Transverse colon (tissue), 4 donors: ENCODE measurements around the gene FBXL19. TPM values are rescaled to one million over a fixed set of nuclear protein-coding genes. Genes with fewer than 3 reads are reported as not detected.
A peak's percentile ranks its signal among the peaks of the same experiment; 100 is the strongest.

Experiments used
- DNase-seq: peaks from one replicate; pipeline ENCODE4 v3.0.0-alpha.2; 2019
- H3K27ac ChIP-seq, 4 donors: fragments of 200-600 bp; sonication (generic); 2 replicates each; pipeline ENCODE4 v1.5.1; 2016 to 2018; ENCODE audit warnings: inconsistent platforms in 4 of 4
- H3K27me3 ChIP-seq: fragments of 200-600 bp; sonication (generic); 2 replicates; pipeline ENCODE4 v1.5.1; 2017; ENCODE audit warnings: inconsistent platforms
- H3K36me3 ChIP-seq, 4 donors: fragments of 200-600 bp; sonication (generic); 2 replicates each; pipeline ENCODE4 v1.5.1; 2017 to 2019; ENCODE audit warnings: inconsistent platforms in 4 of 4
- H3K4me1 ChIP-seq, 4 donors: fragments of 200-600 bp; sonication (generic); 2 replicates each; pipeline ENCODE4 v1.5.1; 2017 to 2020; ENCODE audit warnings: inconsistent platforms in 4 of 4
- H3K4me3 ChIP-seq, 4 donors: fragments of 200-600 bp; sonication (generic); 1 replicate in 1 of 4; 2 replicates in 3 of 4; pipeline versions ENCODE4 v1.5.1 to v1.6.1; 2017 to 2019; ENCODE audit warnings: inconsistent platforms in 4 of 4
- H3K9me3 ChIP-seq, 2 donors: fragments of 200-600 bp; sonication (generic); 2 replicates each; pipeline ENCODE4 v1.5.1; 2017 to 2019; ENCODE audit warnings: inconsistent platforms in 2 of 2
- EP300 ChIP-seq: sonication (generic); formaldehyde crosslinking; IDR thresholded peaks from one replicate; pipeline ENCODE4 v1.6.1; 2017; ENCODE audit warnings: antibody characterized with exemption, low read depth
- POLR2A ChIP-seq: fragments of 450-650 bp; IDR thresholded peaks from one replicate; pipeline ENCODE4 v1.6.1; 2016; ENCODE audit warnings: antibody characterized with exemption, mild to moderate bottlenecking, moderate library complexity
- POLR2AphosphoS5 ChIP-seq, 3 donors: sonication (generic); formaldehyde crosslinking; IDR thresholded peaks; one replicate each; pipeline ENCODE4 v1.6.1; 2016; ENCODE audit warnings: antibody characterized with exemption in 3 of 3
- WGBS, 2 donors: methylation state at CpG; one replicate each; pipeline ENCODE4 v1.1.5; 2018; ENCODE audit warnings: low coverage in 1 of 2; 5-methylcytosine and 5-hydroxymethylcytosine counted together
- in situ Hi-C, 4 donors: fragments of 200-750 bp; cut with MboI; loops; one replicate each; pipeline versions ENCODE4 v1.15.0 to v1.15.1; 2017; ENCODE audit warnings: low sequenced_read_pairs in 3 of 4, low pct_ligation_motif_present in 1 of 4, low pct_unique_long_range_greater_than_20kb in 1 of 4
- intact Hi-C: fragments of 100-400 bp; cut with DNase I; formaldehyde crosslinking; loops from one replicate; pipeline ENCODE4 v1.15.1; 2023; ENCODE audit warnings: low total_unique reads
- total RNA-seq, 4 donors: library from RNA; depleted of rRNA; stranded (reverse); fragments of >200 nt; gene quantifications; one replicate each; pipeline ENCODE4 v1.1.0, GENCODE V29; 2016
- TF ChIP-seq, protein P1 (sequence below), 5 experiments: fragments of 200-600 bp in 3 of 5; fragments of 450-650 bp in 2 of 5; sonication (generic) in 3 of 5; IDR thresholded peaks; 1 replicate in 2 of 5; 2 replicates in 3 of 5; pipeline ENCODE4 v1.5.1; 2016 to 2017; ENCODE audit warnings: antibody characterized with exemption in 5 of 5, inconsistent platforms in 3 of 5, mild to moderate bottlenecking in 2 of 5, moderate library complexity in 1 of 5

Gene FBXL19
- total RNA-seq, 4 donors from 2014 or later: 19.3 to 45.3 (median 20.3) TPM

DNA sequence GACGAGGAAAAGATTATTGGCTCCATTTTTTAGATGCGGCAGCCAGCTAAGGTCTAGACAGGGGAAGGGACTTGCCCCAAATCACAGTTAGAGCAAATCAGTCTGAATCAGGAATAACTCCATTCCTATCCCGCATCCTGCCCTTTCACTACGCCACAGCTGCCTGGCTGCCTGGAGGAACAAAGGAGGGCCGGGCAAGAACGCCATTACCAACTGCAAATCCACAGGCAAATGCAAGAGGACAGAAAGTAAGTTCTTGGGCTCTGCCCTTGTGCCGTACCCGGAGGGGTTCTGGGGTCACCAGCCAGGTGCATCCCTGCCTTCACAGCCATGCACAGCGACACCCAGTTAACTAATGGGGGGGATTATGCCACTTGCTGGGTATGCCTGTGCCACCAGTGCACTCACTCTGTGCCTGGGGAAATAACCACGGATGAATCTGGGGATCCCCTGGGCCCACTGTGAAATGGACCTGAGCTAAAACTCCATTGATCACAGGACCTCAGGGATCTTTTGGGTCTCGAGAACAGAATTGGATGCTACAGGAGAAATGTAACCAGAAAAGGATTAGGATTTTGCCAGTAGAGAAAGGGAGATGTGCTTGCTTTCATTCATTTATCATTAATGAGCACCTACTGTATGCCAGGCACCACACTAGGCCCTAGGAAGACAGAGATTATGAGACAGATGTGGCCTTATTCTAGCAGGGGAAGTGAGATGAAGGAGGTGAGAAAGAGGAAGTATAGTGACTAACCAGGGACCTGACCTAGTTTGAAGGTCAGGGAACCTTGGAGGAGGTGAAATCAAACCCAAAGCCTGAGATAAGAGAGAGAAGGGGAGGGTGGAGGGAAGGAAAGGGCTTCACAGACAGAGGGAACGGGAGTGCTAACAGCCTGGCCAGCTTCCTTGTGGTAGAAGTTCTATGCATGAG lies 47.2 kb upstream of the FBXL19 start:
- TF ChIP-seq POLR2A: peak; percentile 30
- TF ChIP-seq EP300: no peak
- TF ChIP-seq, protein P1, sequence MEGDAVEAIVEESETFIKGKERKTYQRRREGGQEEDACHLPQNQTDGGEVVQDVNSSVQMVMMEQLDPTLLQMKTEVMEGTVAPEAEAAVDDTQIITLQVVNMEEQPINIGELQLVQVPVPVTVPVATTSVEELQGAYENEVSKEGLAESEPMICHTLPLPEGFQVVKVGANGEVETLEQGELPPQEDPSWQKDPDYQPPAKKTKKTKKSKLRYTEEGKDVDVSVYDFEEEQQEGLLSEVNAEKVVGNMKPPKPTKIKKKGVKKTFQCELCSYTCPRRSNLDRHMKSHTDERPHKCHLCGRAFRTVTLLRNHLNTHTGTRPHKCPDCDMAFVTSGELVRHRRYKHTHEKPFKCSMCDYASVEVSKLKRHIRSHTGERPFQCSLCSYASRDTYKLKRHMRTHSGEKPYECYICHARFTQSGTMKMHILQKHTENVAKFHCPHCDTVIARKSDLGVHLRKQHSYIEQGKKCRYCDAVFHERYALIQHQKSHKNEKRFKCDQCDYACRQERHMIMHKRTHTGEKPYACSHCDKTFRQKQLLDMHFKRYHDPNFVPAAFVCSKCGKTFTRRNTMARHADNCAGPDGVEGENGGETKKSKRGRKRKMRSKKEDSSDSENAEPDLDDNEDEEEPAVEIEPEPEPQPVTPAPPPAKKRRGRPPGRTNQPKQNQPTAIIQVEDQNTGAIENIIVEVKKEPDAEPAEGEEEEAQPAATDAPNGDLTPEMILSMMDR (IDR thresholded peaks at IDR 0.05): no peak
- TF ChIP-seq POLR2AphosphoS5 (IDR thresholded peaks at IDR 0.05): peak in 1 of 3 donors; percentile 9
- peaks cover 17 to 40% (median 25%) of the 10 kb centered on the region in 4 donors for H3K4me1 ChIP-seq
- WGBS, 2 donors: 4 to 6% methylated on average over 3 to 12 of the region's 12 CpGs
- no peaks in the 10 kb centered on the region for H3K36me3 ChIP-seq
- in situ Hi-C loops: no loop called here
- intact Hi-C loops: loop anchor here (2.0 kb wide), 1 partner anchor 17 kb away; no protein-coding TSS in a partner anchor
- no peaks in the 10 kb centered on the region for H3K27me3 ChIP-seq
- DNase-seq: peak; percentile 27
- H3K4me3 ChIP-seq: peak overlapping the region; percentile 71 to 85 (median 74)
- peak overlapping the region; percentile 95 to 98 (median 97) for H3K27ac ChIP-seq
- H3K9me3 ChIP-seq: no peaks in the 10 kb centered on the region

GRCh38 chr16:30876867-30877266 lies 46.5 kb upstream of the FBXL19 start:
- Histone ChIP-seq H3K27me3 (no peaks in the 10 kb centered on the region), H3K9me3 (no peaks in the 10 kb centered on the region), H3K4me1 (peaks cover 17 to 48% (median 31%) of the 10 kb centered on the region in 4 donors), H3K27ac (peak overlapping the region; percentile 95 to 98 (median 97)), H3K4me3 (peak overlapping the region in 1 of 4 donors; percentile 85), H3K36me3 (no peaks in the 10 kb centered on the region)
- in situ Hi-C loops: no loop called here
- intact Hi-C loops: loop anchor here (2.0 kb wide), 1 partner anchor 16 kb away; no protein-coding TSS in a partner anchor
- 73 to 100% methylated on average over 1 to 5 of the region's 5 CpGs for WGBS, 2 donors
- TF ChIP-seq, protein P1 (IDR thresholded peaks at IDR 0.05): no peak
- TF ChIP-seq POLR2A (no peak), EP300 (no peak), POLR2AphosphoS5 (IDR thresholded peaks at IDR 0.05) (no peak)
- DNase-seq: no peak

- Histone ChIP-seq H3K36me3 (peaks cover 0 to 8% (median 4%) of the 10 kb centered on the region in 4 donors), H3K9me3 (no peaks in the 10 kb centered on the region)
- intact Hi-C loops: no loop called here
Observed at GRCh38 chr16:30882429-30883310, 40.7 kb upstream of the FBXL19 start.

More at GRCh38 chr16:30882429-30883310, 40.7 kb upstream of the FBXL19 start:
- DNase-seq: no peak
- Histone ChIP-seq H3K4me3 (no peak overlapping the region), H3K27ac (peak overlapping the region in 3 of 4 donors; percentile 14 to 65 (median 62)), H3K27me3 (no peaks in the 10 kb centered on the region), H3K4me1 (peaks cover 0 to 33% (median 16%) of the 10 kb centered on the region in 4 donors)
- WGBS, 2 donors: 68 to 85% methylated on average over 2 to 4 of the region's 4 CpGs
- TF ChIP-seq, protein P1 (IDR thresholded peaks at IDR 0.05): no peak
- TF ChIP-seq POLR2A (no peak), EP300 (no peak), POLR2AphosphoS5 (IDR thresholded peaks at IDR 0.05) (no peak)
- in situ Hi-C loops: no loop called here
